Hindlimb muscle (tissue), 1 donor: ENCODE data around the gene UTP18. TPM values are rescaled to one million over a fixed set of nuclear protein-coding genes. Genes with fewer than 3 reads are reported as not detected.
A peak's percentile ranks its signal among the peaks of the same experiment; 100 is the strongest.
"Not testable (repeated sequence)": the region's sequence is repeated elsewhere in the genome, so short reads cannot be mapped to it uniquely, and the experiment has no call there.

Experiments used
- DNase-seq: peaks from one replicate; pipeline ENCODE4 v3.0.0-alpha.2; 2013
- polyA plus RNA-seq: library from polyadenylated mRNA; unstranded; fragments of 120-200 nt; gene quantifications from one replicate; pipeline ENCODE4 v1.2.1, GENCODE V29; 2013; ENCODE audit not compliant: insufficient read length

The UTP18 gene
- polyA plus RNA-seq, 1 donor: 25.6 TPM

- peak; percentile 96 for DNase-seq
These were observed 646 bp upstream of the UTP18 start, which contains the start of gene MBTD1 for GRCh38 chr17:51259564-51260236. TSS of gene MBTD1 (minus strand) at chr17:51260049. CDS start at chr17:51225161, 34,888 bp downstream.

GRCh38 chr17:51261024-51261963 is 948 bp downstream of the UTP18 start:
- peak; percentile 15 for DNase-seq

- no peak for DNase-seq
These were observed 2.7 kb downstream of the UTP18 start for GRCh38 chr17:51263006-51263405.

GRCh38 chr17:51264466-51264865 is 4.1 kb downstream of the UTP18 start:
- DNase-seq: not testable (repeated sequence)

- DNase-seq: no peak
These were observed 9.6 kb downstream of the UTP18 start for GRCh38 chr17:51269991-51270390.

- no peak for DNase-seq
These were observed 10.3 kb downstream of the UTP18 start for GRCh38 chr17:51270636-51271035.

- DNase-seq: no peak
These were observed 12.5 kb downstream of the UTP18 start for GRCh38 chr17:51272812-51273211.

GRCh38 chr17:51275381-51275780 is 15.0 kb downstream of the UTP18 start:
- DNase-seq: no peak

GRCh38 chr17:51279183-51279582 is 18.8 kb downstream of the UTP18 start:
- no peak for DNase-seq

GRCh38 chr17:51287412-51287811 is 27.1 kb downstream of the UTP18 start:
- no peak for DNase-seq

GRCh38 chr17:51289696-51290111 is 29.4 kb downstream of the UTP18 start:
- no peak for DNase-seq

- not testable (repeated sequence) for DNase-seq
These were observed 34.0 kb downstream of the UTP18 start for GRCh38 chr17:51294338-51294737.

GRCh38 chr17:51298508-51299371 is 38.4 kb downstream of the UTP18 start:
- DNase-seq: peak; percentile 35

GRCh38 chr17:51299859-51300258 is 39.5 kb downstream of the UTP18 start:
- DNase-seq: no peak

GRCh38 chr17:51305182-51305581 is 44.8 kb downstream of the UTP18 start:
- DNase-seq: no peak

GRCh38 chr17:51312003-51312402 is 51.7 kb downstream of the UTP18 start:
- DNase-seq: not testable (repeated sequence)

- no peak for DNase-seq
These were observed 58.8 kb downstream of the UTP18 start for GRCh38 chr17:51319186-51319585.

- DNase-seq: no peak
These were observed 62.2 kb downstream of the UTP18 start for GRCh38 chr17:51322390-51323029.

GRCh38 chr17:51325471-51325870 is 65.1 kb downstream of the UTP18 start:
- no peak for DNase-seq

- DNase-seq: not testable (repeated sequence)
These were observed 70.6 kb downstream of the UTP18 start for GRCh38 chr17:51330861-51331503.

GRCh38 chr17:51335006-51335590 is 74.8 kb downstream of the UTP18 start:
- no peak for DNase-seq
